Left ventricle myocardium superior (tissue), 1 donor: ENCODE data around the gene UBXN7. TPM values are rescaled to one million over a fixed set of nuclear protein-coding genes. Genes with fewer than 3 reads are reported as not detected.

ENCODE experiments used
- total RNA-seq: library from RNA; stranded (reverse); fragmentation: NEBNext Ultra II Directional; extraction: Animal tissue kit (Norgen Biotek cat#: 25700); gene quantifications from one replicate; pipeline ENCODE4 v1.2.1, GENCODE V29; 2021
- donor health status: DM: no; HTN: yes; CAD: no; lungs with severe emphysema.

The UBXN7 gene
- total RNA-seq, 1 donor from 2014 or later = 36.0 TPM

Other genes with a start within 250 kb of the UBXN7 start
- gene ZDHHC19, start 221.0 kb downstream of the UBXN7 start, total RNA-seq = not detected
- gene SLC51A, start 215.9 kb downstream of the UBXN7 start, total RNA-seq = not detected
- gene PCYT1A, start 144.7 kb downstream of the UBXN7 start, total RNA-seq = 99.0 TPM
- gene DYNLT2B, start 114.2 kb downstream of the UBXN7 start, total RNA-seq = 1.9 TPM
- gene TM4SF19, start 94.0 kb downstream of the UBXN7 start, total RNA-seq = not detected
- 23.2 TPM for gene RNF168, start 71.3 kb upstream of the UBXN7 start, total RNA-seq
- gene SMCO1, start 82.9 kb upstream of the UBXN7 start, total RNA-seq = 110 TPM
- 7.6 TPM for gene WDR53, start 136.1 kb upstream of the UBXN7 start, total RNA-seq
- gene FBXO45, start 136.2 kb upstream of the UBXN7 start, total RNA-seq = 9.1 TPM
- 2.3 TPM for gene NRROS, start 207.3 kb upstream of the UBXN7 start, total RNA-seq